HG03025 (cell line): ENCODE measurements around the gene COPS9.

Source experiments
- ATAC-seq: cut with Tn5 transposase; IDR thresholded peaks from one replicate; pipeline ENCODE4 v1.9.1; 2021; ENCODE audit warnings: mild to moderate bottlenecking, moderate library complexity; ENCODE audit not compliant: unreplicated experiment, low FRiP score

Gene COPS9

GRCh38 chr2:240166761-240167587 is 30.9 kb upstream of the COPS9 start:
- no peak for ATAC-seq

DNA sequence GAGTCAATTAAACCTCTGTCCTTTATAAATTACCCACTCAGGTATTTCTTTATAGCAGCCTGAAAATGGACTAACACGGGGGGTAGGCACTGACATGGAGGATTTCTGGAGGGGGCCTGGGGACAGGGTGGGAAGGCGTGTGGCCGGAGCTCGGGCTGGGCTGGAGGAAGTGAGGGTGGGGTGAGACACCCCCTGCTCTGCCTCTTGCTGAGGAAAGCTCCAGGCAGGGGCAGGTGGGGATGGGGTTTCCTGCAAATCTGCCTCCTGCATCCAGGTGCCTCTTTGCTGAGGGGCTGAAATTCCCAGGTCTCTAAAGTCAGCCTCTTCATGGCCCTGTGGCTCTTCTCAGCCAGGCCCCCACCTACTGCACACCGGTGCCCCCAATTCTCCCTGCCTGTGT is 30.1 kb upstream of the COPS9 start:
- no peak for ATAC-seq

DNA sequence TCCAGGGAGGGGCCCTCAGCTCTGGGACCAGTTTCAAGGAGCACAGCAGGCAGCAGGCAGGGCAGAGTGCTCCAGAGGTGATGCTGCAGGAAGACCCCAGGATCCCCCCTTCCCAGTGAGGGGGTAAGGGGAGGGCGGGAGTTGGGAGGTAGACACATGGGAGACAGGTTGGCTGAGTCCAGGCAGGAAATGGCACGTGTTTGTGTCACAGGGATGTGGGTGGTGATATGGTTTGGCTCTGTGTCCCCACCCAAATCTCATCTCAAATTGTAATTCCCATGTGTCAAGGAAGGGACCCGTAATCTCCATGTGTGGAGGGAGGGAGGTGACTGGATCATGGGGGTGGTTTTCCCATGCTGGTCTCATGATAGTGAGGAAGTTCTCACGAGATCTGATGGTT is 29.6 kb upstream of the COPS9 start:
- no peak for ATAC-seq

GRCh38 chr2:240165034-240165433 is 28.9 kb upstream of the COPS9 start:
- no peak for ATAC-seq

GRCh38 chr2:240164586-240164985 is 28.5 kb upstream of the COPS9 start:
- ATAC-seq, result no peak

DNA sequence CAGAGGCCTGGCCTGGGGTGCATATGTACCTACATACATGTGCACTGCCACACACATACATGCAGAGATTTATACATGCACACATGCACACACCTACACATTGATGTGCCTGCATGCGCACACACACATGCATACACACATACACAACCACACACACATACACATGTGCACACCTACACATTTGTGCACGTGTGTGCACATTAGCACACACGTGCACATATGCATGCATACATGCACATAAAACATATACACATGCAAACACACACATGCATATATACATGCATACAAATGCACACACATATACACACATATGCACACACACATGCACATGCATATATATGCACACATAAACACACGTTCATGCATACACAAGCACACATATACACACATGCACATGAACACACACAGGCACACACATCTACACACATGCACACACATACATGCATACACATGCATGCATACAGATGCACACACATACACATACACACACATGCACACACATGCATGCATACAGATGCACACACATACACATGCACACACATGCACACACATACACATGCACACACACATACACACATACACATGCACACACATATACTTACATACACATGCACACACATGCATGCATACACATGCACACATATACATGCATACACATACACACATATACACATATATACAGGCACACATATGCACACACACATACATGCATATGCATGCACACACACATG is 27.9 kb upstream of the COPS9 start:
- ATAC-seq, result no peak

GRCh38 chr2:240162939-240163714 is 27.0 kb upstream of the COPS9 start:
- no peak for ATAC-seq

GRCh38 chr2:240162531-240162930 is 26.4 kb upstream of the COPS9 start:
- ATAC-seq, result no peak

- ATAC-seq, result no peak
Observed at GRCh38 chr2:240162032-240162431, 25.9 kb upstream of the COPS9 start.

- no peak for ATAC-seq
Observed at GRCh38 chr2:240161087-240161750, 25.1 kb upstream of the COPS9 start.

GRCh38 chr2:240160291-240161086 is 24.4 kb upstream of the COPS9 start:
- no peak for ATAC-seq

GRCh38 chr2:240159251-240159839 is 23.2 kb upstream of the COPS9 start:
- ATAC-seq, result no peak

- ATAC-seq, result no peak
Observed at GRCh38 chr2:240157147-240157470, 21.0 kb upstream of the COPS9 start.

DNA sequence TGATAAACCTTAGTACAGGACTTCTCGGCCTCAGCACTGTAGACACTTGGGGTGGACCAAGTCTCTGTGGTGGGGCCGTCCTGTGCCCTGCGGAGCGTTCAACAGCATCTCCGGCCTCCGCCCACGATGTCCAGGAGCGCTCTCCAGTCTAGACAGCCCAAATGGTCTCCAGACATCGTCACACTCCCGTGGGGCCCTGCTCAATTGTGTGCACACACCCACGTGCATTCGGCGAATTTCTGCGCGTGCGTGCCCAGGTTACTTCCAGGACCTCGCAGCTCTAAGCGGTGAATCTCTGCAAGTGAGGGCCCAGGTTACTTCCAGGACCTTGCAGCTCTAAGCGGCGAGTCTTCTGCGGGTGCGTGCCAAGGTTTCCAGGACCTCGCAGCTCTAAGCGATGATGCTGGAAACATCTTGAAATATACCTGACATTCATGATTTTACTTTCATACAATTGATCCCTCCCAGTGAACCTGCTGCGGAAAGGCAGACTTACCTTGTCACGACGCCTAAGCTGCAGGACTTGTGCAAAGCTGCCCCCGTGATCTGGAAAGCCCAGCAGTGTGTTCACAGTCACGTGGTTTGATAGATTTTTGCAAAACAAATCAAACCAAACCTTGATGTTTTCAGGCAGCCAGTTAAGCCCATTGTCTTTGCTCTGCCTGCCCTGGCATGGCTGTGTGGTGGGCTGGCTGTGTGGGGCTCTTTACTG is 20.5 kb upstream of the COPS9 start:
- ATAC-seq, result no peak

- ATAC-seq, result no peak
Observed at GRCh38 chr2:240155745-240156390, 19.8 kb upstream of the COPS9 start.

- ATAC-seq, result no peak
Observed at GRCh38 chr2:240155048-240155744, 19.1 kb upstream of the COPS9 start.

DNA sequence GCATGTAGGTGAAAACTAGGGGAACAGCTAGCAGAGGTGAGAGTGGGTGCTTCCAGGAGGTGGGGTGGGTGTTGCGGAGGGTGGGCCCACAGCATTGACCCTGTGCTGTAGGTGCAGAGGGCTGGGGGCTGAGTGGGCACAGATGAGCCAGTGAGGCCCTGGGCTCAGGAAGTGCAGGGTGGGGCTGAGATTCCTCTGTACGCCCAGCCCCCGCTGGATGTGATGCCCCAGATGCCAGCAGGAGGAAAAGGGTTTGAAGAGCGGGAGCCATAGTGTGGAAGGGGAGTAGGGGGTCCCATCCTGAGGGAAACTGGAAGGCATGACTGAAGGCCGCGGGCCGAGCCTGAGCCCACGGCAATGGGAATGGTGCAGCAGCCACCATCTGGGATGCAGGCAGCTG is 18.5 kb upstream of the COPS9 start:
- no peak for ATAC-seq

GRCh38 chr2:240153418-240153817 is 17.3 kb upstream of the COPS9 start:
- no peak for ATAC-seq
